Epithelial cell of esophagus (primary cell): ENCODE data around the gene RNF40.

ENCODE experiments used
- DNase-seq: peaks from one replicate; pipeline ENCODE4 v3.0.0; 2010; ENCODE audit warnings: low read depth
- H3K4me3 ChIP-seq: 2 replicates; pipeline ENCODE4 v1.5.1; 2011; ENCODE audit warnings: mild to moderate bottlenecking, low read length, control low read depth
- TF ChIP-seq, protein P1 (sequence below): IDR thresholded peaks from 2 replicates; pipeline ENCODE4 v1.5.1; 2011; ENCODE audit warnings: low read depth, mild to moderate bottlenecking, low read length, control low read depth, inconsistent platforms; ENCODE audit not compliant: insufficient read depth; ENCODE audit errors: missing control alignments

The RNF40 gene

DNA sequence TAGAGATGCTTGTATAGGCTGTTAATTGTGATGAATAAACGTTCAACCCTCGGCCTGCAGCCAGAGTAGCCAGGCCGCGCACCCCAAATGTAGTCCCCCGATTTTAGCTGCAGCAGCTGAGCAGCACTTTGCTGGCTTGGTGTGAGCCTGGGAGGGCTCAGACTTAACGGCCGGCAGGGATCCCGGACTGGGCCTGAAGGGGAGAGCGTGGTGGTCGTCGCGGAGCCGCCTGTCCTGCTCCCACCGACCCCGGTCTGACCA, 12.9 kb downstream of the RNF40 start:
- DNase-seq = no peak
- peak overlapping the region; percentile 77 for H3K4me3 ChIP-seq
- TF ChIP-seq, protein P1, sequence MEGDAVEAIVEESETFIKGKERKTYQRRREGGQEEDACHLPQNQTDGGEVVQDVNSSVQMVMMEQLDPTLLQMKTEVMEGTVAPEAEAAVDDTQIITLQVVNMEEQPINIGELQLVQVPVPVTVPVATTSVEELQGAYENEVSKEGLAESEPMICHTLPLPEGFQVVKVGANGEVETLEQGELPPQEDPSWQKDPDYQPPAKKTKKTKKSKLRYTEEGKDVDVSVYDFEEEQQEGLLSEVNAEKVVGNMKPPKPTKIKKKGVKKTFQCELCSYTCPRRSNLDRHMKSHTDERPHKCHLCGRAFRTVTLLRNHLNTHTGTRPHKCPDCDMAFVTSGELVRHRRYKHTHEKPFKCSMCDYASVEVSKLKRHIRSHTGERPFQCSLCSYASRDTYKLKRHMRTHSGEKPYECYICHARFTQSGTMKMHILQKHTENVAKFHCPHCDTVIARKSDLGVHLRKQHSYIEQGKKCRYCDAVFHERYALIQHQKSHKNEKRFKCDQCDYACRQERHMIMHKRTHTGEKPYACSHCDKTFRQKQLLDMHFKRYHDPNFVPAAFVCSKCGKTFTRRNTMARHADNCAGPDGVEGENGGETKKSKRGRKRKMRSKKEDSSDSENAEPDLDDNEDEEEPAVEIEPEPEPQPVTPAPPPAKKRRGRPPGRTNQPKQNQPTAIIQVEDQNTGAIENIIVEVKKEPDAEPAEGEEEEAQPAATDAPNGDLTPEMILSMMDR = no peak

- TF ChIP-seq, protein P1 = no peak
- peak; percentile 73 for DNase-seq
- peak overlapping the region; percentile 77 for H3K4me3 ChIP-seq
Observed at GRCh38 chr16:30775392-30776188, 13.5 kb downstream of the RNF40 start.

GRCh38 chr16:30777591-30778297, 15.6 kb downstream of the RNF40 start:
- no peak for DNase-seq
- TF ChIP-seq, protein P1 = no peak
- H3K4me3 ChIP-seq = no peak overlapping the region

DNA sequence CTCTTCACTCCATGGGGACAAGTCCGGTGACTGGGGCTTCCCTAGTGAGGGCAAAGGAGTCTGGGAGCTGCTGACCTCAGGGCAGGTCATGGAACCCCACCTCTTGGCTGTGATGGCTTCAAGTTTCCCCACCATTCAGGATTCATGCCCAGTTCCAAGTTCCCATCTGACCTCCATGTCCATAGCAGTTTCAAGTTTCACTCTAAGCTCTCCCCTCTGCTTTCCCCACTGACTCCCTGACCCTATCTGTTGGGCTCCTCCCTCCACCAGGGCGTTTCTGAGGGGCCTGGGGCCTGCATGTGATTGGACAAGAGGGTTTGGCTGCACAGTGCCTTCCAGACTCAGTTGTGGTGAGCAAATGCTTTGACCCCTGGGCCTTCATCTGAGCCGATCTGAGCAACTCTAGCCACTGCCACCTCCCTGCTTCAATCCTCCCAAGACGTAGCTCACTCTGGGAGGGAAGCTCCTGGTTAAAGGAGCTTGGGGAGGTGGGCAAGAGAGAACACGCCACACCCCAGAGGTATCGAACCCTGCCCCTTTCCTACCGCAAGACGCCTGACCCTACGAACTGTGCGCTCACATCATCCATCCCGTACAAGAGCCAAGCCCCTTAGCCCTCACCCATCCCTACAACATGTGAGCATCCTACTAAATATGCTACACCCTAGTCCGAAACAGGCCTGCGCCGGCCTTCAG, 16.6 kb downstream of the RNF40 start:
- DNase-seq = no peak
- TF ChIP-seq, protein P1 = no peak
- H3K4me3 ChIP-seq = no peak overlapping the region

DNA sequence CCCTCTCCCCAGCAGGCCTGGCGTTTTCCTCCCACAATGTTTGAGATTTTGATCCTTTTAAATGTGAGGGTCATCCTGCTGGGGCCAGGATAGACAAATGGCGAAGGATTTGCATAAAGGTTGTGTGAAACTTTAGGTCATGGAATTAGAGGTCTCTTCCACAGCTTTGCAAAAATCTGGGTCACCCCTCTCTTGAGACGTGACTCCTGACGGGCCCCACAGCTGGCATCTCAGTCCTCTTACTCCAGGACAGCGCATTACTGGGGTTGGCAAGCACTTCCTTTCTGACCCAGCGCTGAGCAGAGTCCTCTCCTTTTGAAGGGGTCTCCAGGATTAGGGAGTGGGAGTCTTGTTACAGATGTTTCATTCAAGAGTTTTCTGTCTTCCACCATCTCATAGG, 17.5 kb downstream of the RNF40 start:
- TF ChIP-seq, protein P1 = no peak
- no peak overlapping the region for H3K4me3 ChIP-seq
- DNase-seq = no peak

DNA sequence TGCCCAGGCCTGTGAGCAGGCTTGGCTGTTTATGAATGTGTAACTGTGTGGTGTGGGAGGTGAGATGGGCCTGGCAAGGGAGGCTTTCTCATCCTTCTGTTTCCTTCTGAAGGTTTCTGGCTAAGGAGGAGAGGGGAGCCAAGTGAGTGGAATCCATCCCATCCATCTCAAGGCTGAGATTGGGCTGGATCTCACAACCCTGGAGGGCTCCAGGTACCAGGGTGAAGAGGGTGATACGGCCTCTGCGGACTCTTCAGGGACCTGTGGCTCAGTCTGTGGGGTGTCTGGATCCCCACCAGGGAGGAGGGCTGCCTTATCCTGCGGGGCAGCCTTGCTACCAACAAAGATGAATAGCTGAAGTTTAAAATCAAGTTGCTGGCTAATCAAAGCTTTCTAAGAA, 17.9 kb downstream of the RNF40 start:
- TF ChIP-seq, protein P1 = no peak
- no peak for DNase-seq
- no peak overlapping the region for H3K4me3 ChIP-seq
